CD14-positive monocyte (primary cell): Measurements from ENCODE around the gene DPF3. TPM values are rescaled to one million over a fixed set of nuclear protein-coding genes. Genes with fewer than 3 reads are reported as not detected.

Experiments used
- DNase-seq, 3 donors: peaks; one replicate each; pipeline ENCODE4 v3.0.0-alpha.2; 2011 to 2022
- H2AFZ ChIP-seq: 2 replicates; pipeline ENCODE4 v1.6.0; 2012; ENCODE audit warnings: mild to moderate bottlenecking, low read depth, low read length, inconsistent platforms; ENCODE audit not compliant: insufficient read depth, poor library complexity, severe bottlenecking
- H3K27ac ChIP-seq, 2 donors: 1 replicate in 1 of 2; 2 replicates in 1 of 2; pipeline ENCODE4 v1.5.1; 2012 to 2013; ENCODE audit warnings: low read length in 2 of 2, control low read depth in 1 of 2, inconsistent platforms in 1 of 2, low read depth in 1 of 2, mild to moderate bottlenecking in 1 of 2
- H3K27me3 ChIP-seq, 2 donors: one replicate each; pipeline versions ENCODE4 v1.6.0 to v1.6.1; 2011 to 2013; ENCODE audit warnings: low read length in 2 of 2; ENCODE audit not compliant: control insufficient read depth in 2 of 2, insufficient read depth in 2 of 2
- H3K36me3 ChIP-seq, 2 donors: replicated peaks in 1 of 2; 1 replicate in 1 of 2; 2 replicates in 1 of 2; pipeline versions ENCODE4 v1.5.1 to v1.6.1; 2012 to 2013; ENCODE audit warnings: low read length in 2 of 2, control low read depth in 1 of 2, inconsistent platforms in 1 of 2, mild to moderate bottlenecking in 1 of 2; ENCODE audit not compliant: insufficient read depth in 2 of 2, control insufficient read depth in 1 of 2
- H3K4me1 ChIP-seq, 2 donors: 1 replicate in 1 of 2; 2 replicates in 1 of 2; pipeline versions ENCODE4 v1.5.1 to v1.6.1; 2012 to 2013; ENCODE audit warnings: low read length in 2 of 2, control low read depth in 1 of 2, inconsistent platforms in 1 of 2, mild to moderate bottlenecking in 1 of 2, moderate library complexity in 1 of 2; ENCODE audit not compliant: insufficient read depth in 2 of 2, control insufficient read depth in 1 of 2
- H3K4me2 ChIP-seq: replicated peaks from 2 replicates; pipeline ENCODE3; 2012; ENCODE audit warnings: low read length, moderate library complexity, mild to moderate bottlenecking; ENCODE audit not compliant: poor library complexity, severe bottlenecking; ENCODE audit errors: extremely low read depth
- H3K4me3 ChIP-seq, 3 experiments: fragments of 200-600 bp in 1 of 3; sonication (generic) in 1 of 3; replicated peaks in 1 of 3; 1 replicate in 2 of 3; 2 replicates in 1 of 3; pipeline ENCODE4 v1.5.1; 2011 to 2013; ENCODE audit warnings: low read length in 3 of 3, mild to moderate bottlenecking in 3 of 3, control low read depth in 2 of 3, low read depth in 2 of 3, inconsistent platforms in 1 of 3, moderate library complexity in 1 of 3
- H3K79me2 ChIP-seq: 2 replicates; pipeline ENCODE4 v1.6.0; 2012; ENCODE audit warnings: mild to moderate bottlenecking, control low read depth, inconsistent platforms, low read length, moderate library complexity; ENCODE audit not compliant: insufficient read depth
- H3K9ac ChIP-seq: 2 replicates; pipeline ENCODE4 v1.6.0; 2017; ENCODE audit warnings: low read length, mild to moderate bottlenecking; ENCODE audit not compliant: insufficient read depth, poor library complexity, severe bottlenecking
- H3K9me3 ChIP-seq, 2 donors: replicated peaks in 1 of 2; 1 replicate in 1 of 2; 2 replicates in 1 of 2; pipeline versions ENCODE4 v1.5.1 to v1.6.1; 2012 to 2013; ENCODE audit warnings: low read length in 2 of 2, control low read depth in 1 of 2; ENCODE audit not compliant: control insufficient read depth in 1 of 2, insufficient read depth in 1 of 2
- H4K20me1 ChIP-seq: 2 replicates; pipeline ENCODE4 v1.6.0; 2012; ENCODE audit warnings: mild to moderate bottlenecking, low read length, control low read depth, moderate library complexity; ENCODE audit not compliant: insufficient read depth
- H3K27ac Mint-ChIP-seq, 7 donors: one replicate each; pipeline ENCODE4 v1.8.0; 2020; ENCODE audit warnings: mild to moderate bottlenecking in 7 of 7, mixed read lengths in 7 of 7, moderate library complexity in 6 of 7, inconsistent platforms in 2 of 7
- H3K27me3 Mint-ChIP-seq, 3 donors: one replicate each; pipeline ENCODE4 v1.8.0; 2021 to 2022; ENCODE audit warnings: low read depth in 3 of 3, mild to moderate bottlenecking in 3 of 3, mixed read lengths in 3 of 3, moderate library complexity in 3 of 3, inconsistent platforms in 1 of 3
- H3K36me3 Mint-ChIP-seq, 2 donors: one replicate each; pipeline ENCODE4 v1.8.0; 2020; ENCODE audit warnings: mixed read lengths in 2 of 2, inconsistent platforms in 1 of 2, mild to moderate bottlenecking in 1 of 2
- H3K4me1 Mint-ChIP-seq: one replicate; pipeline ENCODE4 v1.8.0; 2020; ENCODE audit warnings: mild to moderate bottlenecking, mixed read lengths
- H3K4me3 Mint-ChIP-seq, 2 donors: one replicate each; pipeline ENCODE4 v1.8.0; 2020; ENCODE audit warnings: mild to moderate bottlenecking in 2 of 2, mixed read lengths in 2 of 2, moderate library complexity in 1 of 2
- H3K9me3 Mint-ChIP-seq, 7 donors: one replicate each; pipeline ENCODE4 v1.8.0; 2020 to 2022; ENCODE audit warnings: mixed read lengths in 7 of 7, mild to moderate bottlenecking in 6 of 7, moderate library complexity in 6 of 7, inconsistent platforms in 2 of 7
- WGBS: methylation state at CpG from one replicate; pipeline ENCODE4 v1.1.5; 2013; ENCODE audit warnings: missing lambda C conversion rate; ENCODE audit not compliant: insufficient coverage; 5-methylcytosine and 5-hydroxymethylcytosine counted together
- intact Hi-C, 2 donors: fragments of 100-400 bp; cut with micrococcal nuclease; formaldehyde crosslinking; loops; one replicate each; pipeline versions ENCODE4 v1.15.0 to v1.15.1; 2023
- polyA plus RNA-seq, 3 donors: library from polyadenylated mRNA; depleted of rRNA in 1 of 3; unstranded in 2 of 3; stranded (reverse) in 1 of 3; fragments of 300-500 nt in 2 of 3; fragments of >200 nt in 1 of 3; fragmentation: Illumina TruSeq in 2 of 3; gene quantifications; 1 replicate in 2 of 3; 2 replicates in 1 of 3; pipeline ENCODE4 v1.2.3, GENCODE V29; 2012 to 2021
- TF ChIP-seq, protein P1 (sequence below): fragments of 200-600 bp; IDR thresholded peaks from one replicate; pipeline ENCODE4 v1.8.0; 2022; ENCODE audit warnings: antibody characterized with exemption, mild to moderate bottlenecking

The DPF3 gene
- polyA plus RNA-seq, 3 donors: 0.33 to 0.39 TPM; not detected in 1

DNA sequence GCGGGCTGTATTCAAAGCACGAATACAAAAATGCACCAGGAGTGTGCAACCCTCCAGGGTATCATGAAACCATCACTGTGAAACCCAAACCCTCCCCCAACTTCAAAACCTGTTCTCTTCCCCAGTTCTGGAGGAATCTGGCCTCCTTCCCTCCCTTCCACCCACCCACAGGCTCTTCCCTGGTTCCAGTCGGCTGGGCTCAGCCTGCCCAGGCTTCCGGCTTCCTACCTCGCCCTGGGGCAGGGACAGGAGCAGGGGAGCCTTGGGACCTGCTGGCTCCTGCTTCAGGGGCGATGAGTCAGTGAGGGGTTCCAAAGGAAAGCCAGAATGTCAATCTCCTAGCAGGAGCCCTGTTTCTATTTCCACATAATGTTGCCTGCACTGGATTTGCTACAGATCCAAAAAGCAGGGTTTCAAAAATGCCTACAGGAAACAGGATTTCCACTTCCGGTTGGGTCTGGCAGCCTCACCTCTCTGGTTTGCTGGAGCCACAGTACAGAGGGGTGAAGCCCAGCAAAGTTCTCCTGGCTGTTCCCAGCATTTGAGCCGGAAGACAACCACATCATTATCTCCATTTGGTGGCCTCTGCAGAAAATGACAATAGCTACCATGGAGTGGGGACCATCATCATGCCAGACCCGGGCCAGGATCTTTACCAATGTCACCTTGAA, 278.3 kb downstream of the DPF3 start:
- Mint-ChIP-seq H3K4me3 (no peak overlapping the region), H3K27ac (peak overlapping the region in 1 of 7 donors; percentile 26), H3K27me3 (peaks cover 3% of the 10 kb centered on the region in 3 donors), H3K36me3 (no peaks in the 10 kb centered on the region), H3K4me1 (no peaks in the 10 kb centered on the region), H3K9me3 (peaks cover 0 to 1% (median 0%) of the 10 kb centered on the region in 7 donors)
- H3K9me3 ChIP-seq: no peaks in the 10 kb centered on the region
- no peak overlapping the region for H2AFZ ChIP-seq
- TF ChIP-seq, protein P1, sequence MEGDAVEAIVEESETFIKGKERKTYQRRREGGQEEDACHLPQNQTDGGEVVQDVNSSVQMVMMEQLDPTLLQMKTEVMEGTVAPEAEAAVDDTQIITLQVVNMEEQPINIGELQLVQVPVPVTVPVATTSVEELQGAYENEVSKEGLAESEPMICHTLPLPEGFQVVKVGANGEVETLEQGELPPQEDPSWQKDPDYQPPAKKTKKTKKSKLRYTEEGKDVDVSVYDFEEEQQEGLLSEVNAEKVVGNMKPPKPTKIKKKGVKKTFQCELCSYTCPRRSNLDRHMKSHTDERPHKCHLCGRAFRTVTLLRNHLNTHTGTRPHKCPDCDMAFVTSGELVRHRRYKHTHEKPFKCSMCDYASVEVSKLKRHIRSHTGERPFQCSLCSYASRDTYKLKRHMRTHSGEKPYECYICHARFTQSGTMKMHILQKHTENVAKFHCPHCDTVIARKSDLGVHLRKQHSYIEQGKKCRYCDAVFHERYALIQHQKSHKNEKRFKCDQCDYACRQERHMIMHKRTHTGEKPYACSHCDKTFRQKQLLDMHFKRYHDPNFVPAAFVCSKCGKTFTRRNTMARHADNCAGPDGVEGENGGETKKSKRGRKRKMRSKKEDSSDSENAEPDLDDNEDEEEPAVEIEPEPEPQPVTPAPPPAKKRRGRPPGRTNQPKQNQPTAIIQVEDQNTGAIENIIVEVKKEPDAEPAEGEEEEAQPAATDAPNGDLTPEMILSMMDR: no peak
- 85% methylated on average over 6 of the region's 9 CpGs for WGBS
- no peak overlapping the region for H3K4me2 ChIP-seq
- H3K36me3 ChIP-seq: no peaks in the 10 kb centered on the region
- H3K9ac ChIP-seq: no peak overlapping the region
- no peaks in the 10 kb centered on the region for H4K20me1 ChIP-seq
- H3K27me3 ChIP-seq: no peaks in the 10 kb centered on the region
- intact Hi-C loops: no loop called here
- H3K4me1 ChIP-seq: no peaks in the 10 kb centered on the region
- DNase-seq: no peak
- no peak overlapping the region for H3K27ac ChIP-seq
- H3K79me2 ChIP-seq: no peaks in the 10 kb centered on the region
- no peak overlapping the region for H3K4me3 ChIP-seq

DNA sequence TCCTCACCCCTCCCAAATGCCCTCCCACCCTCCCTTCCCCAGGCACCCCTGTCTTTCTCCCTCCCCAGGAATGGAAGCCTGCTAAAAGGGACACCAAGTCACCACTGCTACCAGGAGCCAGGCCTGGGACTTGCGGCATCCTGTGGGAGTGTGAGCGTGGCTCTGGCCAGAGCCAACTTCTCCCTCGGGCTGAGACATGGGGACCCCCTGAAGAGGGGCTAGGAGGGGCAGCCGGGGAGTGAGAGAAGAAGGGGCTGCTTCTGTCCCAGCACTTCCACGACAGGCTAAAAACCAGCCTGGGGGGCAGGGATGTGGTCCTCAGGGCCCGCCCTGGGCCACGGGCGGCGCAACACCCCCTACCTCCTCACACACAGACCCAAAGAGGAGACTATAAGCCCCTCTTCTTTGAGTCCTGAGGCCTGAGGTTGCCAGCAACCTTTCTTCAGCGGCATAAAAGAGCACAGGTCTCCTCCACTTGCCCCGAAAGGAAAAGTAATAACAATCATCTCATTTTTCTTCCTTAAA, 278.9 kb downstream of the DPF3 start:
- H3K4me3 ChIP-seq: no peak overlapping the region
- H3K4me1 ChIP-seq: no peaks in the 10 kb centered on the region
- DNase-seq: no peak

More for the DNA sequence above, 278.9 kb downstream of the DPF3 start:
- Histone ChIP-seq H3K4me2 (no peak overlapping the region), H3K27ac (no peak overlapping the region), H2AFZ (no peak overlapping the region), H4K20me1 (no peaks in the 10 kb centered on the region), H3K9me3 (no peaks in the 10 kb centered on the region), H3K9ac (no peak overlapping the region), H3K27me3 (no peaks in the 10 kb centered on the region), H3K36me3 (no peaks in the 10 kb centered on the region), H3K79me2 (no peaks in the 10 kb centered on the region)
- H3K36me3 Mint-ChIP-seq: no peaks in the 10 kb centered on the region
- no peak overlapping the region for H3K4me3 Mint-ChIP-seq
- peaks cover 3 to 4% (median 3%) of the 10 kb centered on the region in 3 donors for H3K27me3 Mint-ChIP-seq
- no peaks in the 10 kb centered on the region for H3K9me3 Mint-ChIP-seq
- no peaks in the 10 kb centered on the region for H3K4me1 Mint-ChIP-seq
- WGBS: 91% methylated on average over 10 of the region's 11 CpGs
- TF ChIP-seq, protein P1: no peak
- no peak overlapping the region for H3K27ac Mint-ChIP-seq
- intact Hi-C loops: no loop called here
